Esophagus muscularis mucosa (tissue), 4 donors: Measurements from ENCODE around the gene GPSM1.

Experiments used
- EP300 ChIP-seq: sonication (generic); formaldehyde crosslinking; IDR thresholded peaks from one replicate; pipeline ENCODE4 v1.6.1; 2017; ENCODE audit warnings: antibody characterized with exemption
- POLR2AphosphoS5 ChIP-seq, 2 donors: sonication (generic); formaldehyde crosslinking; IDR thresholded peaks; one replicate each; pipeline ENCODE4 v1.6.1; 2017; ENCODE audit warnings: antibody characterized with exemption in 2 of 2
- TF ChIP-seq, protein P1 (sequence below), 3 experiments: fragments of 200-600 bp in 2 of 3; fragments of 450-650 bp in 1 of 3; sonication (generic) in 2 of 3; IDR thresholded peaks; one replicate each; pipeline ENCODE4 v1.5.1; 2017 to 2019; ENCODE audit warnings: antibody characterized with exemption in 3 of 3, mild to moderate bottlenecking in 2 of 3, moderate library complexity in 1 of 3

- TF ChIP-seq, protein P1, sequence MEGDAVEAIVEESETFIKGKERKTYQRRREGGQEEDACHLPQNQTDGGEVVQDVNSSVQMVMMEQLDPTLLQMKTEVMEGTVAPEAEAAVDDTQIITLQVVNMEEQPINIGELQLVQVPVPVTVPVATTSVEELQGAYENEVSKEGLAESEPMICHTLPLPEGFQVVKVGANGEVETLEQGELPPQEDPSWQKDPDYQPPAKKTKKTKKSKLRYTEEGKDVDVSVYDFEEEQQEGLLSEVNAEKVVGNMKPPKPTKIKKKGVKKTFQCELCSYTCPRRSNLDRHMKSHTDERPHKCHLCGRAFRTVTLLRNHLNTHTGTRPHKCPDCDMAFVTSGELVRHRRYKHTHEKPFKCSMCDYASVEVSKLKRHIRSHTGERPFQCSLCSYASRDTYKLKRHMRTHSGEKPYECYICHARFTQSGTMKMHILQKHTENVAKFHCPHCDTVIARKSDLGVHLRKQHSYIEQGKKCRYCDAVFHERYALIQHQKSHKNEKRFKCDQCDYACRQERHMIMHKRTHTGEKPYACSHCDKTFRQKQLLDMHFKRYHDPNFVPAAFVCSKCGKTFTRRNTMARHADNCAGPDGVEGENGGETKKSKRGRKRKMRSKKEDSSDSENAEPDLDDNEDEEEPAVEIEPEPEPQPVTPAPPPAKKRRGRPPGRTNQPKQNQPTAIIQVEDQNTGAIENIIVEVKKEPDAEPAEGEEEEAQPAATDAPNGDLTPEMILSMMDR (IDR thresholded peaks at IDR 0.05): no peak
- TF ChIP-seq EP300 (no peak), POLR2AphosphoS5 (IDR thresholded peaks at IDR 0.05) (no peak)
These were observed 67.6 kb downstream of the GPSM1 start for GRCh38 chr9:136395020-136395340.
